Left renal pelvis (tissue), 4 donors: ENCODE results near the gene TWIST2. TPM values are rescaled to one million over a fixed set of nuclear protein-coding genes. Genes with fewer than 3 reads are reported as not detected.

Experiments used
- DNase-seq, 4 donors: peaks; one replicate each; pipeline ENCODE4 v3.0.0-alpha.2; 2013; ENCODE audit warnings: low read depth in 4 of 4, low spot score in 3 of 4
- polyA plus RNA-seq, 4 donors: library from polyadenylated mRNA; unstranded; fragments of 120-200 nt; gene quantifications; one replicate each; pipeline ENCODE4 v1.2.1, GENCODE V29; 2013; ENCODE audit not compliant: insufficient read length in 4 of 4

The TWIST2 gene
- polyA plus RNA-seq, 4 donors = 4.0 to 46.3 (median 6.0) TPM

DNA sequence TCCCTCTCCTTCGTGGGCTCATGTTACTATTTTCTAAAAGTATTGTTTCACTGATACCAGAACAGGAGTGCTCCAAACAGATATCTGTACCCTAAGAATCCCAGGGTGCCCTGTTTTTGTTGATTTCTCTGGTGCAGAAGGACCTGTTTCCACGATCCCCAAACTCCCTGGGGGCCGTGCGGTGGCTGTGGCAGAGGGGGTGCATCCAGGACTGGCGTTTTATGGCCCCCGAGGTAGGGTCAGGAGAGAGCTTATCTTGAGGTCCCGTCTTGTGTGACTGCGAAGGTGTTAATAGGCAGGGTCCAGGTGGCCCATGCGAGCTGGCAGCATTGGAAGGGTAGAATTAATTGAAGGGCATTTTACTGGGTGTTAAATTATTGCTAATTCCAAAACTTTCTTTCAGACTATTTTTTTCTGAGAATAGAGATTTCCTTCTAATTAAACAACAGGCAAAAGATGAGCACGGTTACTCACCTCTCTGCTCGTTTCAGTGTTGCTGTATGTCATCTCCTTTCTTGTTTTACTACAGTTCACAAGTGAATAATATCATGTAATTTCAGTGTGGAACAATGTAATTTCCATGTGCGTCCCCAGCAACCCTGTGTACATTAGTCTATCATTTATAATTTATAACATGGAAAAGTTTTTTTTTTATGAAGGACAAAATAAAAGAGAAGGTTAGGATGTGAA, 8.2 kb downstream of the TWIST2 start:
- DNase-seq = no peak

DNA sequence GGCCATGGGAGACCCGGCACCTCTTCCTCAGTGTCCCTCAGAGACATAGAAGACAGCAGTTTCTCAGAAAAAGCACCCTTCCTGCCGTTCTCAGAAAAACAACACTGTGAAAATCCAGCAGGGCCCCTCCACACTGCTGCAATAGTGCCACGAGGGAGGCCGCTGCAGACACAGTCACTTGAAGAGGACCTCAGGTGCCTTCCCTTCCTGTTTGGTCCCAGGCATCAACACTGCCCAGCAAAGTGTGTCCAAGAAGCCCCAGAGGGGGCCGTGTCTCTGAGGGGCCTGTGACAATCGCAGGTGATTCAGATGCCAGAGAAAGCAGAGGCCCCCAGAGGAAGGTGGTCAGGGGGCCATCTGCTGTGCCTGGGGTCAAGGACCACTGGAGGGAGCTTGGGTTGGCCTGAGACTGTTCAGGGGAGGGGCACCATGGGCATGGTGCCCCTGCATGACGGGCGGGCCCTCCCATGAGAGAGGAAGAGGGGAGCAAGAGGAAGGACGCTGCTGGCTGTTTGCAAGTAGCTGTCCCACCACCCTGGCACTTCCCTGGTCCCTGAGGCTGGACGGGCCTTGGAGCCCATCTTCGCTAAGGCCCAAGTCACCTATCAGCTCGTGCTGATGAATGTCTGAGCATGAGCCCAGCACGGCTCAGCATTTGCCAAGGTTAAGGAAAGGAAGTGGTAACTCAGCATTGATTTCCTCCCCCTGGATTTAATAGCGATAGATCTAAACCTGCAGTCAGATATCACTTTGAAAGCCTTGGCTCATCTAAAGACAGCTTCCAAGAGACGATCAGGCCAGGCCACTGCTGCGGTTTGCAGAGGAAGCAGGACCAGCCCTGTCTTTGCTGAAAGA, 9.1 kb downstream of the TWIST2 start:
- no peak for DNase-seq

DNA sequence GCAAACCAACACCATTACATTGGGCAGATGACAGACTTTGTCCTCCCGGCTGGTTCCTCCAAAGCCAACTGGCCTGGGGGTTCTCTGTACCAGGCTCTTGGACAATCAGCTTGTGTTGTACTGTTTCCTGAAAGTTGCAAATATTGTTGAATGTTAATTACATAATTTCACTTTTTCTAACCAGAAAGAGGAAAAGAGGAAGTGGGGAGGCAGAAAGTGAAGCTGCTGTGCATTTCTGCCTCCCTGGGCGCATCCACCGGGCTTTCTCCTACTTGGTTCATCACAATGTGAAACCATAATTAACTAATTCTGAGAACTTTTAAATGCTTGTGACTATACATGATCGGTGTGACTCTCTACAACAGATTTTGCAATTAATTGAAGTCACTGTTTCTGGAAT, 10.1 kb downstream of the TWIST2 start:
- no peak for DNase-seq

DNA sequence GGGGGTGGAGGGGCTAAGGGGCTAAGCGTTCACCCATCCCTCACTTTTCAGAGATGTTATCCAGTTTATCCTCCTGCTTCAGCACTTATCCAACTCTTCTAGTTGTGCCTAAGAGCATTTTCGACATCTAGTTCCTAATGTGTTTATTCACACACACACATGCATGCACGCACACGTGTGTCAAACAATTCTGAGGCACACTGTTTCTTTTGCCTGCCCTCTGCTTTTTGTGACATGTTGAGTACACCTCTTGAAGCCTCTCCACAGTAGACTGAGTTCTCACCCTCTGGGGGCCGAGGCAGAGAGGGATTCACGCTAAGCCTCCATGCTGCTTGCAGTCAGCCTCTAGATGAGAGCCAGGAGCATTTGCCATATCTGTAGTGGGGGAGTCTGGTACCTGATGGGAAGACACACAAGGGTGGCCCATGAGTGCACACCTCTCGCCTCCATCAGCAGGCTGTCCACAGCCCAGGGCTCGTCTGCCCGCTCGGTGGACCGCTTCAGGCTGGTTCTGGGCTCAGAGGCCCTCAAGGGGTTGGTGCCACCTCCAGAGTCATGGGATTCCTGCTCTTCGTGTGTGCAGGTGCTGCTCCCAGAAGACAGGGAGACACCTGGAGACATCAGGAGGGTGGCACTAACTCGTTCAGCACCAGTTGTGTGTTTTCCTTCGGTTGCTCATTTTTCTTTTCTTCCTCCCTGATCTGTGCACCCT, 11.9 kb downstream of the TWIST2 start:
- DNase-seq = no peak

DNA sequence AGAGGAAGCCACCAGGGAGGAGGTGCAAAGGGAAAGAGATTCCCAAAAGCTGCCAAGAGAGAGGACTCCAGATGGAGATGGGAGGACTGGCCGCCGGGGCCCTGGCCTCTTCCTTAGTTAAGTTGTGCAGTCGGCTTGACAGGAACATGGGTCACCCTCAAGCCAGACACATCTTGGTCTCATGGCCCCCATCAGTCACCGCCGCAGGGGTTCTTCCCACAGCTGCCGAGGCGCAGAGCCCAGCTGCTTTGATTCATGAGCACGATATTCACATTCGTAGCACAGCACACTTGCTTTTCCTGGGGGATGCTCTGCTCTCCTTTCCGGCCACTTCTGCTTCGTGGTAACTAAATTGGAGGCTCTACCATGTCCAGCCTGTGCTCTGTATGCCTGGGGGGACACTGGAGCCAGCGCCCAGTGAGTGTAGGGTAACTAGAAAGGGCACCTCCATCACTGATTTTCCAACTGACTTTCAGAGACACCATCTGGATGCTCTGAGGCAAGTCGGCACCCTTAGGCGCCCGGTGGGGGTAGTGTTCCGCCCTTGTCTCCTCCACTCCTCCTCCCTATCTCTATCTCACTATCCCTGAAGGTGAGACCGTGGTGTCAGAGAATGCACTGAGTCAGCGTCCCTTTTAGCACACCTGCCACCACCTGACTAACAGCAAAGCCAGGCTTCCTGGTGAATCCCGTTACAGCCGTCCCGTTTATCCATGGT, 13.3 kb downstream of the TWIST2 start:
- no peak for DNase-seq

DNA sequence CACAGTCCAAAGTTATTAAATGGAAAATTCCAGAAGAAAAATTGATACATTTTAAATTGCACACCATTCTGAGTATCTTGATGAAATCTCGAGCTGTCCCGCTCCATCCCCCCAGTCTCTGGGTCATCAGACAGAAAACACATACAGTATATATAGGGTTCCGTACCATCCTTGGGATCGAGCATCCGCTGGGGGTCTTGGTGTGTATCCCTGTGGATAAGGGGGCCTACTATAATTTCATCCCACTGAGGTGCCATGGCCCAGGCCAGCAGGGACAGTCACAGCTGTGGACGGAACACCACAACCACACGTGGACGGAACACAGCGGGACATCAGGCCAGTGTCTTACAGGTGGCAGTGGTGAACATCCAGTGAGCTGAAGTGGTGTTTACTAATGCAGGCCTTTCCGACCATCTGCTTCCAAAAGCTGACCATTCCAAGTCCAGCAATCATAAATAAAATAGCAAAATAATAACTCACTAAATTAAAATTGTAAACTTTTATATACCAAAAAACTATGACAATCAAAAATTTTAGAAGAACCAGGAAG, 14.0 kb downstream of the TWIST2 start:
- no peak for DNase-seq

DNA sequence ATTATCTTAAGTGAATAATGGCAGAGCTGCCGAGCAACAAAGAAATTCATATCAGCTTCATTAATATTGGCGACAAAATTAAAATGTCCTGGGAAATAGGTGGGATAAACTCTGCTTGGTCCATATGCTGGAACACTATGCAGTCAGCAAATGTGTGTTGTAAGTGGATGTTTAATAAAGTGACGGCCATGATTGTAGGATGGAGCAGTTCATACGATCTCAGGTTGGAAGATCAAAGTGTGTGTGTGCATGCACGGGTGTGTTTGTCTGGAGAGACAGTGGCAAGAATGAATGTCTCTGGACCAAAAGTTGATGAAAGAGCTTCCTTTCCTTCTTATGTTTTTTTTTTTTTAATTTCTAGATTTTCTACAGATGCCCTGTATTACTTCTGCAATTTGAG, 14.8 kb downstream of the TWIST2 start:
- DNase-seq = no peak

DNA sequence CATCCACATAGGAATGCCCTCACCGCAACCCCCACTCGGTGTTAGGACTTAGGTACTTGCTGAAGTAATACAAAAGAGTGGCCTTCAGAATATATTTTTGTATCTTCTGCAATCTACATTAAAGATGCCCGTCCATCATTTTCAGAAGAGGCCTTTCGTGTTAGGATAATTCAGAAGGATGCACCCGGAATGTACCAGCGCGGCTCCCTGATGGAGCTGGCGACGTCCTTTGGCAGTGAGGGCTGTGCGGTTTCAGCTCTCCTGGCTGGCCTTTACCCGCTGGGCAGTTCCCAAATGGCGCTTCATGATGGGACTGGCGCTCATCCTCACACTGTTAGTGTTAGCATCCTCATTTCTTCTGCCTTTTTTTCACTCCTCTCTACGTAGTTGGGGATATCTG, 15.3 kb downstream of the TWIST2 start:
- no peak for DNase-seq

DNA sequence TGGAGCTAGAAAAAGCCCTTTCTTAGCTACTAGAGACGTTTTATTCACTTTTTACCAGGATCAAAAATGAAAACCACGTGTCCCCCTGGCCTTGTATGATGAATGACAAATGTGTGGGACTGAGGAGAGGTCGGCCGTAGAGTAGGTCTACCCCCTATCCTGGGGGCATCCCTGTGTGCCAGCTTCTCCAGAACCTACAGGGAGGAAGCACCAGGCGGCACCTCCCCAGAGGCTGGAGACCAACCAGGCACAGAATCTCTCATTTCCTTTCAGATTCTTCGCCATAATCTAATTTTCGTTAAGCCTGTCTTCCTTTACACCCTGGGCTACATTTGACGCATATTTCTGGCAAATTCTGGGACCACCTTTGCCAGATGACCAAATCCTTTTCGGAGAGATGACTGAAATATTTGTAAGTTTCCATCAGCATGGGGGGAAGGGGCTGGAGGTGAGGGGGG, 15.9 kb downstream of the TWIST2 start:
- DNase-seq = no peak

DNA sequence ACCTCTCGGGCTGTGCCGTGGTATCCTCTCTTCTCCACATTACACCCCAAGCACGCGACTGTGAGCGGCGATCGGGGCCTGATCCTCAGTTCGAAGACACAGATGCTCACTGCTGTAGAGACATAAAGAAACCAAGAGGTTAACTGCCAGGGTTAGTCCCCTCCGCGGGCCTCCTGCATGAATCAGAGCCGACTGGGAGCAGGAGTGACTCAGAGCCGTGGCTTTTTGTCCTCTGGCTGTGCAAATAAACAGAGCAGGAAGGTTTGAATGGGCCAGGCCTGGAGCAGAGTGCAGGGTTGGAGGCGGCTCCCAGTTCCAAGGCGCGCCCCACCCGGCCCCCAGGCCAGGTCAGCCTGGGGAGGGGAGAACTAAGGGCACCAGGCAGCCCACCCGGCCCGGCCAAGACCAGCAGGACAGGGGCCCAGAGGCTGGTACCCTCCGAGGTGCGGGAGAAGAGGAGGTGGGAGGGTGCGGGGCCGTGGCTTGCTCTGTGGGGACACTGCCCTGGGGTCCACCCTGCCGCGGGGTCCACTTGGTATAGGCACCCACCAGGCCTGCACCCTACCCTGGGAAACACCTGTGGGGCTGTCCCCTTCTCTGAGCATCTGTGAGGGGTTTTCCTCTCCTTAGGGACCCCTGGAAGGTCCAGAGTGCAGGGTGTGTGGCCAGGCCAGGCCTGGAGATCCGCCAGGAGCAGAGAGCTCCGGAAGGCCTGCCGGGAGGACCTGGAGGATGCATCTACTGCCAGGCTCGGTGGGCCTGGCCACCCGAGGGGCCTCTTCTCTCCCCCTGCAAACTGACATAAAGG, 16.5 kb downstream of the TWIST2 start:
- DNase-seq = no peak

DNA sequence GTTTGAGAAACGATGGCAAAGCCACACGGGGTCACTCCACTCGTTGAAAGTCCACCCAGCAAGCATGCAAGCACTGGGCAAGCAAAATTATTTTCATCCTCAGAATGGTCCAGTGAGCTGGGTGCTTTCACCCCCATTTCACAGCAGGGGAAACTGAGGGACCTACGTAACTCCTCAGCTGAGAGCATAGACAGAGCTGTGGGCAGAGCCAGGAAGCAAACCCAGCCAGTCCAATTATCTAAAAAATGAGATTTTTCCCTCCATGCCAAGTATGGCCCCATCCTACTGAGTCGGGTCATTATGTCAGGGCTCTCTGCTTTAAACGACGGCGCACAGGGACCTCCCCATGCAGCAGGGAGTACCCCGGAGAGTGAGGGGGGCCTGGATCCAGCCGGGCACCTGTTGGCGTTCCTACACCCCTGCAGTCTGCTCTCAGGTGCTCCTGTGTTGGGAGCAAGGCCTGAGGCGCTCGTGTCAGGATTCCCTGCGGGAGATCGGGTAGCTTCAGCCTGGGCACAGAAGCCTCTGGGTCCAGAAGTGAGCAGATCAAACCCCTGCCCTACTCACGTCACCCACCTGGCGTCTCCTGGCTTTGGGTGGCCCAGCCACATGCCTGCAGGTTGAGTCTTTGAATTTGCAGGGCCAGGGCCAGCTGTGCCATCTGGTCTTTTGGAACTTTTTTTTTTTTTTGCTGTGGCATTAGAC, 17.3 kb downstream of the TWIST2 start:
- no peak for DNase-seq

DNA sequence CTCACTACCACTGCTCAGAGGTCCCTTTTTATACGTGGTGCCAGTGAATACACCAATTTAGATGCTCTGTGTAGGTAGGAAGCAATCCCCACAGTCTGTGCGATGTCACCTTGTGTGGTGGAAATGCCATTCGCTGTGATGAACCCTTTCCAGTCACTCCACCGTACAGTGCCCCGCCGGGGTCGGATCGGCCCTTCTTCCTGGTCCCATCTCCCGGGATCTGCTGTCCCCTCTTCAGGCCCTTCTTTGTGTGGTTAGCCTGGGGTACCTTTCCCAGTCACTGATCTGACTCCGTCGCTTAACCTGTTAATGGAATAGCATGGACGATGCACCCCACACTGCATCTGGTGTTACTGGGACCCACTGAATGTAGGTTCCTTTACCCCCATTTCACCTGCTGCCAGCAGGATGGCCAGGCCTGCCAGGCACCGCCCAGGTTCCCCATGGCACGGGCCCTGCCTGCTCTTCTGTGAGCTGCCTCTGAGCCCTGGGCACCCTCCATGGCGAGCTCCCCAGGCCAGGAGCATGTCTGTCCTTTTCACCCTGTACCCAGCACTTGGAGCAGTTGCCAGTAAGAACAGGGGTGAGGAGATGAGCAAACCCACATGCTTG, 18.0 kb downstream of the TWIST2 start:
- no peak for DNase-seq

DNA sequence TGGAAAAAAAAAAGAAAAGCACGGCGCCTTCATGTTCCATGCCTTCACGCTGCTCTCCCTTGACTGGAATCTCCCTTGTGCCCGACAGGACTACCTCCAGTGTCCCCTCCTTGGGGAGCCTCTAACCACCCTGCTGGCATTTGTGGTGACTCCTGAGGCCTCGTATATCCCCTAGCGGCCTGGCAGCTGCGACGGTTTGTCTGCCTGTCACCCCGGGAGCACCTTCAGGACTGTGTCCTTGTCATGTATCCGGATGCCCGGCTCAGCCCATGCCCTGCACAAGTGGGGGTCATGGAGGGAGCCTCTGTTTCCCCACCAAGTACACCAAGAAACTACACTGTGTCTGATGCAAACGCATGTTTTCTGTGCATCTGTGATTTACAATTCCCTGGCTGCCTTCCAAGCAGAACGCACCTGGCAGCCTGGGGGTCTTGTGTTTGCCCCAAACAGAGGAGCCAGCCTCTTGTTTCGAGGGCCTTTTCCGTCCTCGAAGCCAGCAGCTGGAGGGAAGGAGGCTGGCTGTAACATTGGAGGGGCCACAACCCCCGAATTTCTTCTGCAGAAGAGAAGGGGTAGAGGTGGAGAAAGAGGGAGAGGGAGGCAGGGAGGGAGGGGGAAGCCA, 18.9 kb downstream of the TWIST2 start:
- no peak for DNase-seq

DNA sequence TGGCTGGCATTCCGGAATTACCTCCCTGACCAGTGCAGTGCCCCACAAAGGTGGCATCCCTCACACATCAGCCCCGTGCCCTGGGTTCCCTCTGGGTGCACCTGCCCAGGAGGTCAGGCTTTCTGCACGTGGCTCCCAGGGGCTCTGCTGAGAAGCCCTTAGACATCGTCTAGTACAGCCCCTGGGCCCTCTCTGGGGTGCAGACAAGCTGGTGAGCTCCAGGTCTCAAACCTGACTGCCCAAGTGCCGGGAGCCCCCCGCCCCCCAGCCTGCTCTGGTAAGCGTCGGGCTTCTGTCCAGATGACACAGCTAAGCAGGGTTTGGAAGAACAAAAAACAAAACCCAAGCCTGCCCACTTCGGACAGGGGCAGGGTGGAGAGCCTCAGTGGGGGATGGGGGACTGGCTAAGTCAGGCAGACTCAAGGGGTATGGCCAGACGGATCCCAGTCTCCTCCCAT, 20.2 kb downstream of the TWIST2 start:
- DNase-seq = no peak

DNA sequence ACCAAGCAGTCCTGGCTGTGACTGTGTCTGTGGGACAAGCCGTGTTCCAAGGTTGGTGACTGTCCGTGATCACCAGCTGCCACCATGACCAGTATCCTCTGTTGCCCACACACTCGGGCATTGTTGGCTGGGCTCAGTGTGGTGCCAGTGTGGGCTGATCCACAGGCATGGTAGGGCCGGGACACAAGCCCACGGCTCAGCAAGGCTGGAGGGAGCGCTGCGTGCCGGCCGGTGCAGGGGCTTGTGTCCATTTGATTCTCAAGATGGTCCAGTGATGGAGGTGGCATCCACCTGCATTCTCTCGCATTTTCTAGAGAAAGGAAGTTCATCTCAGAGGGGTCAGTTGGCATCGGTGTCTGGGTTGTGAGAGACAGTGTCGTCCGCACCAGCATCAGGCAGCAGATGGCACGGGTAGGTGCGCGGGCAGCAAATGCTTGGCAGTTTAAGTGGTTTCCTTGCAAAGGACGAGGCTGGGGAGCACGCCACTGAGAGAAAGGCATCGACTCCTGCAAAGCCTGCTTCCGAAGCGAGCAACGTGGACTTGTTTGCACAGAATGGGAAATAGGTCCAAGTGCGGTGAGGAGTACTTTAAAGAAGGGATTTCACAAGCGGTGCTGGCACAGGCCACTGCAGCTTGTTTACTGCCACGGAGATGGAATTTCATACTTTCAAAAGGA, 20.9 kb downstream of the TWIST2 start:
- DNase-seq = no peak

DNA sequence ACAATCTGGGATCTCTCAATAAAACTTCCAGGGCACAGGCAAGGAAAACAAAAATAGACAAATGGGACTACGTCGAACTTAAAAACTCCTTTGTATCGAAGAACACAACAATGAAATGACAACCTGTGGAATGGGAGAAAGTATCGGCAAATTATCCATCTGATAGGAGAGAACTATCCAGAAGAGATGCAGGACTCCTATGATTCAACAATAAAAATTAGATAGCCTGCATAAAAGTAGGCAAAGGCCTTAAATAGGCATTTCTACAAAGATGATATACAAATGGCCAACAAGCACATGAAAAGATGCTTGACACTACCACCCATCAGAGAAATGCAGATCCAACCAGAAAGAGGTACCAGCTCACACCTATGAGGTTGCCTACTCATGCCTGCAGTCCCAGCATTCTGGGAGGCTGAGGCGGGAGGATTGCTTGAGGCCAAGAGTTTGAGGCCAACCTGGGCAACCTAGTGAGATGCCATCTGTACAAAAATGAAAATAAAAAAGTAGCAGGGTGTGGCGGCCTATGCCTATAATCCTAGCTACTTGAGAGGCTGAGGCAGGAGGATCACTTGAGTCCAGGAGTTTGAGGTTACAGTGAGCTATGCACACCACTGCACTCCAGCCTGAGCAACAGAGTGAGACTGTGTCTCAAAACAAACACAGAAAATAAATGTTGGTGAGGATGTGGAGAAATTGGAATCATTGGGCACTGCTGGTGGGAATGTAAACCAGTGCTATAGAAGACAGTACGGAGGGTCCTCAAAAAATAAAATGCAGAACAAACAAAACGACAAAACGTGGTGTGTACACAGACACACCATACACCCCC, 21.6 kb downstream of the TWIST2 start:
- DNase-seq = no peak

DNA sequence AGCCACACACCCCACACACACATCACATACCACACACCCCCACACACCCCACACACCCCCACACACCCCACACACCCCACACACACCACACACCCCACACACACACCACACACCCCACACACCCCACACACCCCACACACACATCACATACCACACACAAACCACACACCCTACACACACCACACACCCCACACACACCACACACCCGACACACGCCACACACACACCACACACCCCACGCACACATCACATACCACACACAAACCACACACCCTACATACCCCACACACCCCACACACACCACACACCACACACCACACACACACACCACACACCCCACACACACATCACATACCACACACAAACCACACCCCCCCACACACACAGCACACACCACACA, 22.4 kb downstream of the TWIST2 start:
- DNase-seq = no peak
